K562 (cell line): ENCODE measurements around the gene ADSS1. TPM values are rescaled to one million over a fixed set of nuclear protein-coding genes. Genes with fewer than 3 reads are reported as not detected.

Source experiments
- ATAC-seq: fragments of 200-7000 bp; cut with Tn5 transposase; 3 replicates; pipeline ENCODE4 v1.9.1; 2020; ENCODE audit warnings: moderate library complexity
- BruUV-seq: library from RNA; stranded (reverse); fragments of 400-500 nt; replicated peaks from 2 replicates; lab custom pipeline; 2021; lab: Mats Ljungman, UMichigan
- CTCF ChIA-PET: fragments of 300-600 bp; formaldehyde crosslinking; extraction: SDS; loops from one replicate; lab custom pipeline; 2021; ENCODE audit warnings: low intra/inter-chr PET ratio; lab: Yijun Ruan, JAX
- POLR2A ChIA-PET: fragments of 300-600, 350-650 bp; sonication (Branson Sonifier 250); formaldehyde crosslinking; extraction: SDS; loops from one replicate; lab custom pipeline; 2021; ENCODE audit warnings: antibody characterized with exemption, inconsistent platforms; lab: Yijun Ruan, JAX
- DNase-seq, 4 experiments: peaks; one replicate each; pipeline versions ENCODE4 v3.0.0 to v3.0.0-alpha.2; 2011 to 2018; ENCODE audit warnings: low spot score in 3 of 4, mixed read lengths in 3 of 4; ENCODE audit errors: extremely low read depth in 1 of 4
- FAIRE-seq: peaks from 2 replicates; lab custom pipeline; 2011; peaks lifted over from hg19 to GRCh38; lab: Jason Lieb, UNC
- H2AFZ ChIP-seq: 2 replicates; pipeline ENCODE4 v1.6.0; 2011; ENCODE audit warnings: low read depth, low read length, control low read depth, inconsistent platforms
- H3K27ac ChIP-seq: fragments of 200-600 bp; 3 replicates; pipeline ENCODE4 v1.8.0; 2011; ENCODE audit warnings: low read depth, mild to moderate bottlenecking, control low read depth, inconsistent platforms, low read length, moderate library complexity, mixed read lengths; ENCODE audit errors: extremely low read depth
- H3K27me3 ChIP-seq, 2 experiments: fragments of 300-600 bp in 1 of 2; 2 replicates in 1 of 2; 3 replicates in 1 of 2; pipeline versions ENCODE4 v1.6.0 to v1.8.0; 2011; ENCODE audit warnings: inconsistent platforms in 2 of 2, low read length in 2 of 2, mild to moderate bottlenecking in 1 of 2, mixed read lengths in 1 of 2, moderate library complexity in 1 of 2; ENCODE audit not compliant: control insufficient read depth in 2 of 2, insufficient read depth in 2 of 2
- H3K36me3 ChIP-seq: fragments of 300-600 bp; 3 replicates; pipeline ENCODE4 v1.8.0; 2011; ENCODE audit warnings: mild to moderate bottlenecking, low read length, inconsistent platforms; ENCODE audit not compliant: control insufficient read depth, insufficient read depth
- H3K4me1 ChIP-seq, 2 experiments: fragments of 200-600 bp in 1 of 2; replicated peaks in 1 of 2; 2 replicates in 1 of 2; 3 replicates in 1 of 2; pipeline versions ENCODE4 v1.5.1 to v1.8.0; 2011; ENCODE audit warnings: inconsistent platforms in 2 of 2, low read length in 2 of 2, mild to moderate bottlenecking in 1 of 2, mixed read lengths in 1 of 2, moderate library complexity in 1 of 2; ENCODE audit not compliant: control insufficient read depth in 2 of 2, insufficient read depth in 2 of 2
- H3K4me2 ChIP-seq: 2 replicates; pipeline ENCODE4 v1.6.1; 2011; ENCODE audit warnings: low read length, control low read depth, inconsistent platforms, mixed read lengths; ENCODE audit not compliant: insufficient read depth
- H3K4me3 ChIP-seq: fragments of 200-600 bp; sonication (generic), shearing (Covaris generic); 2 replicates; pipeline ENCODE4 v1.5.1; 2016; ENCODE audit warnings: control low read depth, inconsistent platforms
- H3K79me2 ChIP-seq: fragments of 200-600 bp; 3 replicates; pipeline ENCODE4 v1.8.0; 2011; ENCODE audit warnings: low read length, inconsistent platforms; ENCODE audit not compliant: control insufficient read depth, insufficient read depth
- H3K9ac ChIP-seq, 2 experiments: 2 replicates each; pipeline versions ENCODE4 v1.6.0 to v1.6.1; 2011; ENCODE audit warnings: low read depth in 2 of 2, low read length in 2 of 2, control low read depth in 1 of 2, inconsistent platforms in 1 of 2, mild to moderate bottlenecking in 1 of 2, mixed read lengths in 1 of 2; ENCODE audit not compliant: insufficient read depth in 1 of 2
- H3K9me1 ChIP-seq: one replicate; pipeline ENCODE4 v1.6.0; 2011; ENCODE audit warnings: inconsistent platforms, mild to moderate bottlenecking, low read length, moderate library complexity; ENCODE audit not compliant: control insufficient read depth, insufficient read depth
- H3K9me3 ChIP-seq: replicated peaks from 2 replicates; pipeline ENCODE4 v1.5.1; 2011; ENCODE audit warnings: low read depth, low read length, inconsistent platforms; ENCODE audit not compliant: control insufficient read depth, insufficient read depth
- H4K20me1 ChIP-seq: replicated peaks from 2 replicates; pipeline ENCODE4 v1.6.1; 2011; ENCODE audit warnings: low read length, inconsistent platforms, mixed read lengths; ENCODE audit not compliant: control insufficient read depth, insufficient read depth
- MEF2A ChIP-seq: IDR thresholded peaks from 2 replicates; pipeline ENCODE4 v1.6.1; 2011; ENCODE audit warnings: low read depth, mild to moderate bottlenecking, low read length, moderate library complexity; ENCODE audit not compliant: control insufficient read depth
- PHTF2 ChIP-seq: fragments of 250-450 bp; sonication (Bioruptor Pico); IDR thresholded peaks from 2 replicates; pipeline ENCODE4 v1.5.0; 2021; ENCODE audit warnings: mild to moderate bottlenecking
- POLR2G ChIP-seq: fragments of 200-400 bp; formaldehyde crosslinking; IDR thresholded peaks from 2 replicates; pipeline ENCODE4 v1.6.1; 2017; ENCODE audit warnings: low read depth, mild to moderate bottlenecking, antibody characterized with exemption, low read length, moderate library complexity
- POLR3G ChIP-seq: IDR thresholded peaks from 2 replicates; pipeline ENCODE4 v1.6.1; 2011; ENCODE audit not compliant: insufficient read length, insufficient replicate concordance; ENCODE audit errors: extremely low read depth
- PURB ChIP-seq: sonication (generic); formaldehyde crosslinking; IDR thresholded peaks from 2 replicates; pipeline ENCODE4 v1.9.0; 2021; ENCODE audit warnings: low read depth, mild to moderate bottlenecking, missing genetic modification reagents
- PYGO2 ChIP-seq: fragments of 450-650 bp; IDR thresholded peaks from 2 replicates; pipeline ENCODE4 v1.6.1; 2016; ENCODE audit warnings: mild to moderate bottlenecking, missing genetic modification characterization, moderate library complexity, missing compliant biosample characterization
- RBM14 ChIP-seq: fragments of 200-400 bp; formaldehyde crosslinking; IDR thresholded peaks from 2 replicates; pipeline ENCODE4 v1.6.1; 2018; ENCODE audit warnings: low read depth, mild to moderate bottlenecking, low read length, moderate library complexity, borderline replicate concordance; ENCODE audit not compliant: insufficient read depth
- SREBF1 ChIP-seq: fragments of 150-350 bp; IDR thresholded peaks from 2 replicates; pipeline ENCODE4 v1.6.1; 2014; ENCODE audit warnings: antibody characterized with exemption, low read depth, low read length, borderline replicate concordance
- TAF1 ChIP-seq: IDR thresholded peaks from 2 replicates; pipeline ENCODE4 v1.6.1; 2011; ENCODE audit warnings: mild to moderate bottlenecking, low read length, moderate library complexity; ENCODE audit not compliant: insufficient read depth, control insufficient read depth, severe bottlenecking; ENCODE audit errors: extremely low read depth
- XRCC4 ChIP-seq: IDR thresholded peaks from one replicate; pipeline ENCODE4 v1.6.1; 2011; ENCODE audit not compliant: insufficient read depth, insufficient read length; ENCODE audit errors: extremely low read depth
- ZNF584 ChIP-seq: fragments of 200-800 bp; sonication (Bioruptor generic); IDR thresholded peaks from 2 replicates; pipeline ENCODE4 v1.6.1; 2016; ENCODE audit warnings: low read depth, mild to moderate bottlenecking, missing genetic modification characterization, missing compliant biosample characterization
- WGBS: fragments of 100-300 bp; shearing (Covaris generic); methylation state at CpG from one replicate; pipeline ENCODE4 v1.1.6; 2016; ENCODE audit warnings: low coverage, mixed read lengths; ENCODE audit not compliant: insufficient coverage; ENCODE audit errors: missing lambda C conversion rate; 5-methylcytosine and 5-hydroxymethylcytosine counted together
- in situ Hi-C: fragments of 300-500 bp; cut with MboI; formaldehyde crosslinking; loops from 4 replicates; pipeline ENCODE4 v1.15.0; 2018; ENCODE audit warnings: inconsistent platforms, mixed read lengths
- intact Hi-C: fragments of 100-400 bp; cut with micrococcal nuclease; formaldehyde crosslinking; loops from 2 replicates; pipeline ENCODE4 v1.14.2; 2022
- polyA plus RNA-seq, 8 experiments: library from polyadenylated mRNA; depleted of rRNA in 4 of 8; stranded (reverse) in 5 of 8; unstranded in 3 of 8; fragments of >200 nt; fragmentation: Nextera tagmentation in 2 of 8; fragmentation: Illumina TruSeq in 1 of 8; extraction: Ambion mirVana in 2 of 8; extraction: Trizol in 1 of 8; gene quantifications; 2 replicates each; pipeline versions ENCODE4 v1.2.1 to v1.2.3, GENCODE V29; 2011 to 2014; ENCODE audit warnings: inconsistent platforms in 1 of 8, missing spikeins in 1 of 8
- total RNA-seq, 7 experiments: library from RNA; depleted of rRNA in 6 of 7; stranded (reverse); fragments of >200 nt in 6 of 7; fragmentation: Illumina TruSeq in 2 of 7; extraction: Trizol in 2 of 7; gene quantifications; 2 replicates each; pipeline versions ENCODE4 v1.2.1 to v1.2.3, GENCODE V29; 2011 to 2021; ENCODE audit warnings: low replicate concordance in 1 of 7
- TF ChIP-seq, protein P1 (sequence below): sonication (generic); formaldehyde crosslinking; IDR thresholded peaks from 2 replicates; pipeline ENCODE4 v1.8.0; 2023; ENCODE audit warnings: missing genetic modification reagents, mild to moderate bottlenecking, borderline replicate concordance
- TF ChIP-seq, protein P2 (sequence below): fragments of 450-650 bp; formaldehyde crosslinking; IDR thresholded peaks from 2 replicates; pipeline ENCODE4 v1.4.0; 2022; ENCODE audit warnings: mild to moderate bottlenecking, moderate library complexity

Gene ADSS1
- total and polyA plus RNA-seq, 9 of the 15 experiments (the other 6 are each of a cell fraction or from before 2014, with no cell fraction given): 0.53 to 5.9 (median 3.9) TPM

DNA sequence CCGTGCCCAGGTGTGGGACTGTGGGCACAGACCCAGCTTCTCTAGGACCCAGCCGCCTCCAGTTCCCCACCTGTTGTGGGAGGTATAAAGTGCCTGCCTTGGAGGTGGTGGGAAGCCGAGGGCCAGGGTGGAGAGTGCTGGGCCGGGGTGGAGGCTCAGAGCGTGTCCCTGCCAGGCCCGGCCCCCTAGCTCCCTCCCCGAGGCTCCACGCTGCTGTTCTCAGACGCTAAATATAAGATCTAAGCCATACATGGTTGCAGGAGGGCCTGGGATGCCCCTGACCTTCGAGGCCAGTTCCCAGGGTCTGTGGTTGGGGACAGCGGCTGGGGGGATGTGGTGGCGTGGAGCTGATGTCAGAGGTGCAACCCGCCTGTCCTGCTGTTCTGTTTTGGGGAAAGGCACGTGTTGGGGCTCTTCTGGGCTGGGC, 23.8 kb upstream of the ADSS1 start:
- CTCF ChIA-PET: no interaction called here
- DNase-seq: peak in 2 of 4 experiments; percentile 32 to 35
- TF ChIP-seq, protein P1, sequence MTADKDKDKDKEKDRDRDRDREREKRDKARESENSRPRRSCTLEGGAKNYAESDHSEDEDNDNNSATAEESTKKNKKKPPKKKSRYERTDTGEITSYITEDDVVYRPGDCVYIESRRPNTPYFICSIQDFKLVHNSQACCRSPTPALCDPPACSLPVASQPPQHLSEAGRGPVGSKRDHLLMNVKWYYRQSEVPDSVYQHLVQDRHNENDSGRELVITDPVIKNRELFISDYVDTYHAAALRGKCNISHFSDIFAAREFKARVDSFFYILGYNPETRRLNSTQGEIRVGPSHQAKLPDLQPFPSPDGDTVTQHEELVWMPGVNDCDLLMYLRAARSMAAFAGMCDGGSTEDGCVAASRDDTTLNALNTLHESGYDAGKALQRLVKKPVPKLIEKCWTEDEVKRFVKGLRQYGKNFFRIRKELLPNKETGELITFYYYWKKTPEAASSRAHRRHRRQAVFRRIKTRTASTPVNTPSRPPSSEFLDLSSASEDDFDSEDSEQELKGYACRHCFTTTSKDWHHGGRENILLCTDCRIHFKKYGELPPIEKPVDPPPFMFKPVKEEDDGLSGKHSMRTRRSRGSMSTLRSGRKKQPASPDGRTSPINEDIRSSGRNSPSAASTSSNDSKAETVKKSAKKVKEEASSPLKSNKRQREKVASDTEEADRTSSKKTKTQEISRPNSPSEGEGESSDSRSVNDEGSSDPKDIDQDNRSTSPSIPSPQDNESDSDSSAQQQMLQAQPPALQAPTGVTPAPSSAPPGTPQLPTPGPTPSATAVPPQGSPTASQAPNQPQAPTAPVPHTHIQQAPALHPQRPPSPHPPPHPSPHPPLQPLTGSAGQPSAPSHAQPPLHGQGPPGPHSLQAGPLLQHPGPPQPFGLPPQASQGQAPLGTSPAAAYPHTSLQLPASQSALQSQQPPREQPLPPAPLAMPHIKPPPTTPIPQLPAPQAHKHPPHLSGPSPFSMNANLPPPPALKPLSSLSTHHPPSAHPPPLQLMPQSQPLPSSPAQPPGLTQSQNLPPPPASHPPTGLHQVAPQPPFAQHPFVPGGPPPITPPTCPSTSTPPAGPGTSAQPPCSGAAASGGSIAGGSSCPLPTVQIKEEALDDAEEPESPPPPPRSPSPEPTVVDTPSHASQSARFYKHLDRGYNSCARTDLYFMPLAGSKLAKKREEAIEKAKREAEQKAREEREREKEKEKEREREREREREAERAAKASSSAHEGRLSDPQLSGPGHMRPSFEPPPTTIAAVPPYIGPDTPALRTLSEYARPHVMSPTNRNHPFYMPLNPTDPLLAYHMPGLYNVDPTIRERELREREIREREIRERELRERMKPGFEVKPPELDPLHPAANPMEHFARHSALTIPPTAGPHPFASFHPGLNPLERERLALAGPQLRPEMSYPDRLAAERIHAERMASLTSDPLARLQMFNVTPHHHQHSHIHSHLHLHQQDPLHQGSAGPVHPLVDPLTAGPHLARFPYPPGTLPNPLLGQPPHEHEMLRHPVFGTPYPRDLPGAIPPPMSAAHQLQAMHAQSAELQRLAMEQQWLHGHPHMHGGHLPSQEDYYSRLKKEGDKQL: no peak
- no peak for TF ChIP-seq POLR3G
- no peak for TF ChIP-seq PYGO2 (tag)
- no peak for TF ChIP-seq PURB (CRISPR knock-in tag)
- TF ChIP-seq, protein P2, sequence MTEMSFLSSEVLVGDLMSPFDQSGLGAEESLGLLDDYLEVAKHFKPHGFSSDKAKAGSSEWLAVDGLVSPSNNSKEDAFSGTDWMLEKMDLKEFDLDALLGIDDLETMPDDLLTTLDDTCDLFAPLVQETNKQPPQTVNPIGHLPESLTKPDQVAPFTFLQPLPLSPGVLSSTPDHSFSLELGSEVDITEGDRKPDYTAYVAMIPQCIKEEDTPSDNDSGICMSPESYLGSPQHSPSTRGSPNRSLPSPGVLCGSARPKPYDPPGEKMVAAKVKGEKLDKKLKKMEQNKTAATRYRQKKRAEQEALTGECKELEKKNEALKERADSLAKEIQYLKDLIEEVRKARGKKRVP (CRISPR knock-in tag): no peak
- no peak for TF ChIP-seq ZNF584 (CRISPR knock-in tag)
- TF ChIP-seq TAF1: no peak
- TF ChIP-seq XRCC4: no peak
- TF ChIP-seq PHTF2 (CRISPR knock-in tag): no peak
- no peak for TF ChIP-seq SREBF1
- TF ChIP-seq MEF2A: no peak
- TF ChIP-seq RBM14: 0 out of 2 replicates have a peak, but pooled peaks have one; percentile 7
- 0 out of 2 replicates have a peak, but pooled peaks have one; percentile 10 for TF ChIP-seq POLR2G

More for the DNA sequence above, 23.8 kb upstream of the ADSS1 start:
- WGBS: 18% methylated on average over 10 of the region's 14 CpGs
- Histone ChIP-seq H3K4me1 (peaks cover 15 to 70% of the 10 kb centered on the region in 2 experiments; a peak in 4 of 5 replicates), H3K9me3 (no peaks in the 10 kb centered on the region), H3K9ac (peak overlapping the region; percentile 30 to 40; a peak in 3 of 4 replicates), H3K4me2 (peak overlapping the region; percentile 59), H3K4me3 (no peak overlapping the region), H3K27ac (peak overlapping the region; percentile 70), H3K27me3 (no peaks in the 10 kb centered on the region), H3K79me2 (no peaks in the 10 kb centered on the region), H3K9me1 (peaks cover 3% of the 10 kb centered on the region), H4K20me1 (no peaks in the 10 kb centered on the region), H2AFZ (peak overlapping the region; percentile 10; the same call in 1 of the 2 replicates), H3K36me3 (peaks cover 46% of the 10 kb centered on the region)
- intact Hi-C loops: no loop called here
- FAIRE-seq (no peak), ATAC-seq (peak; percentile 31)
- in situ Hi-C loops: no loop called here
- POLR2A ChIA-PET: interaction anchor here (1.0 kb wide), 1 partner anchor 9 kb away, joined by 3 read pairs; no protein-coding TSS in a partner anchor
- BruUV-seq: no TSS peak
